Right kidney (tissue), 1 donor: ENCODE measurements around the gene ARMC2.
"Not testable (repeated sequence)": the region's sequence is repeated elsewhere in the genome, so short reads cannot be mapped to it uniquely, and the experiment has no call there.

Experiments
- DNase-seq: peaks from one replicate; pipeline ENCODE4 v3.0.0-alpha.2; 2016

The ARMC2 gene

GRCh38 chr6:108832738-108833137, 15.5 kb upstream of the ARMC2 start:
- DNase-seq, result no peak

- DNase-seq, result peak; percentile 44
Observed at GRCh38 chr6:108835218-108835850, 12.9 kb upstream of the ARMC2 start.

- DNase-seq, result no peak
Observed at GRCh38 chr6:108836061-108836460, 12.2 kb upstream of the ARMC2 start.

GRCh38 chr6:108837236-108837971, 10.8 kb upstream of the ARMC2 start:
- DNase-seq, result no peak

GRCh38 chr6:108838101-108838717, 10.0 kb upstream of the ARMC2 start:
- DNase-seq, result peak; percentile 71

- DNase-seq, result no peak
Observed at GRCh38 chr6:108839083-108839642, 9.1 kb upstream of the ARMC2 start.

- no peak for DNase-seq
Observed at GRCh38 chr6:108840919-108841318, 7.3 kb upstream of the ARMC2 start.

GRCh38 chr6:108841377-108841855, 6.8 kb upstream of the ARMC2 start:
- no peak for DNase-seq

GRCh38 chr6:108844135-108844534, 4.1 kb upstream of the ARMC2 start:
- no peak for DNase-seq

- DNase-seq, result no peak
Observed at GRCh38 chr6:108845145-108845544, 3.1 kb upstream of the ARMC2 start.

- no peak for DNase-seq
Observed at GRCh38 chr6:108846101-108846500, 2.1 kb upstream of the ARMC2 start.

- DNase-seq, result no peak
Observed at GRCh38 chr6:108846628-108847027, 1.6 kb upstream of the ARMC2 start.

GRCh38 chr6:108847738-108848115, 495 bp upstream of the ARMC2 start:
- no peak for DNase-seq

GRCh38 chr6:108850669-108851465, 2.6 kb downstream of the ARMC2 start:
- DNase-seq, result no peak

- no peak for DNase-seq
Observed at GRCh38 chr6:108851756-108852155, 3.5 kb downstream of the ARMC2 start.

GRCh38 chr6:108853077-108853476, 4.9 kb downstream of the ARMC2 start:
- DNase-seq, result no peak

- DNase-seq, result no peak
Observed at GRCh38 chr6:108862479-108863191, 14.4 kb downstream of the ARMC2 start.

GRCh38 chr6:108865751-108866286, 17.6 kb downstream of the ARMC2 start:
- DNase-seq, result not testable (repeated sequence)

GRCh38 chr6:108866798-108867197, 18.6 kb downstream of the ARMC2 start:
- no peak for DNase-seq

- DNase-seq, result no peak
Observed at GRCh38 chr6:108868647-108869046, 20.4 kb downstream of the ARMC2 start.

GRCh38 chr6:108869876-108870275, 21.7 kb downstream of the ARMC2 start:
- no peak for DNase-seq
